GM04503 (cell line): ENCODE results near the gene CD84.
"Not testable (repeated sequence)": the region's sequence is repeated elsewhere in the genome, so short reads cannot be mapped to it uniquely, and the experiment has no call there.

ENCODE experiments used
- DNase-seq: peaks from one replicate; pipeline ENCODE4 v3.0.0-alpha.2; 2012; ENCODE audit warnings: low read depth

The CD84 gene

GRCh38 chr1:160500321-160500990 is 78.8 kb downstream of the CD84 start:
- DNase-seq, result no peak

GRCh38 chr1:160499631-160500030 is 79.7 kb downstream of the CD84 start:
- no peak for DNase-seq

- not testable (repeated sequence) for DNase-seq
Observed at GRCh38 chr1:160498301-160499065, 80.8 kb downstream of the CD84 start.

DNA sequence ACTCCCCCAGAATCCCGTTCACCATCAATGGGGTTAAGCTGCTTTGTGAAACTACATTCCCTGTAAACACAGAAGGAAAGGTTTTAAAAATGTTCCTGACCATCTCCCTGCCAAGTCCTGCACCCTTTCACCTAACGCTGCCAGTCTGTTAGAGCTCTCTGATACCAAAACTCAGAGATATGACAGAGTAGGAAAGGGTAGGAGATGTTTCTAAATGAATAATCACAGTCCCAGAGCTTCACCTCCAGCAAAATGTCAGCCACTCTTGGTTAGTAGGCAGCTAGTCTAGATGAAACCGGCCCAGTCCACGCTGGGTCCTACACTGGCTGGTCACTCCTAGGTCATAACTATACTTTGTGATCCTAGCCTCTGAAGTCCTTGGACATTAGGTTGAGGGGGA is 83.0 kb downstream of the CD84 start:
- DNase-seq, result no peak

DNA sequence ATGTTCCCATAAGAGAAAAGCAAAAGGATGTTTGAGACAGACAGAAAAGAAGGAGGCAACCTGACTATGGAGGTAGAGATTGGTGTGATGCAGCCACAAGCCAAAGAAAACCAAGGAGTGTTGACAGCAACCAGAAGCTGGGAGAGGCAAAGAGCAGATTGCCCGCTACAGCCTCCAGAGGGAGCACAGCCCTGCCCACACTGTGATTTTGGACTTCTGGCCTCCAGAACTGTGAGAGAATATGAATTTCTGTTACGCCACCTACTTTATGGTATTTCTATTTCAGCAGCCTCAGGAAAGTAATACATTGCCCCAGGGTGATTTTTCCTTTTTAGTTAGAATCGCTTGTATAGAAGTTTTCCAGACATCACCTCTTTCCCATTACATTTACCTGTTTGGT is 84.7 kb downstream of the CD84 start:
- no peak for DNase-seq

DNA sequence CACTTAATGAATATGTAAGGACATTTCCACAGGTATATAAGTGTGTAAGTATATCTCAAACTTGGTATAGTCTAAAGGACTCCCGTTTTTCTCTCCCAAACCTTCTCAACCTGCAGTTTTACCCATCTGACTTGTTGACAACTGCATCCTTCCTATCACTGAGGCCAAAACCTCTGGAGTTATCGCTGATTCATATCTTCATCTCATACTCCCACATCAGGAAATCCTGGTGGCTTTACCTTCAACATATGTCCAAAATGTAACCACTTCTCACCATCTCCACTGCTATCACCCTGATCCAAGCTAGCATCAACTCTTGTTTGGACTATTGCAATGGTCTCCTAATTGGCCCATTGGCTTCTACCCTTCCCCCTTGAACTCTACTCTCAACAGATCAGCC is 86.7 kb downstream of the CD84 start:
- DNase-seq, result no peak

DNA sequence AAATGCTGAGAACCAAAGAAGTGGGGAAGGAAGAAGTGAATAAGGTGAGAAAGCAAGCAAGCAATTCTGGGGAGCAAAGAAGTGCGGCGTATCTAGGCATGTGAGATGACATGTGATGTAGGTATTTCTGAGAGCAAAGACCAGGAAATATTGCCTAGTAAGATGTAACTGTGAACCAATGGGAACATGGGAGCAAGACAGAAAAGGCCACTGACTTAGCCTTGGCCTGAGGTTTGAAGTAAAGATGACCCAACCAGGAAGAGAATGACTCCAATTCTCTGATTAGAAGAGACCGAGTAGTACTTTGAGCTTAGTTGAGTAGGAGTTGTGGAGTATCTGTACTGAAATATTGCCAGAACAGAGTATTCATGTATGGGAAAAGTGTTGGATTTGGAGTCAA is 87.3 kb downstream of the CD84 start:
- no peak for DNase-seq
